Effector memory CD8-positive, alpha-beta T cell (primary cell): ENCODE results near the gene KRTAP10-7.
A peak's percentile ranks its signal among the peaks of the same experiment; 100 is the strongest.
"Not testable (repeated sequence)": the region's sequence is repeated elsewhere in the genome, so short reads cannot be mapped to it uniquely, and the experiment has no call there.

Source experiments
- ATAC-seq: fragments of 150-1000 bp; cut with Tn5 transposase; replicated peaks from 2 replicates; pipeline ENCODE4 v1.10.0; 2021; ENCODE audit warnings: mild to moderate bottlenecking, moderate library complexity
- DNase-seq, 3 experiments: peaks; one replicate each; pipeline ENCODE4 v3.0.0; 2021
- H3K27ac Mint-ChIP-seq, 2 donors: one replicate each; pipeline ENCODE4 v1.8.0; 2022; ENCODE audit warnings: mild to moderate bottlenecking in 2 of 2, mixed read lengths in 2 of 2, moderate library complexity in 2 of 2
- H3K27me3 Mint-ChIP-seq, 2 donors: one replicate each; pipeline ENCODE4 v1.8.0; 2022; ENCODE audit warnings: mixed read lengths in 2 of 2
- H3K36me3 Mint-ChIP-seq: one replicate; pipeline ENCODE4 v1.8.0; 2022; ENCODE audit warnings: mild to moderate bottlenecking, moderate library complexity, mixed read lengths; ENCODE audit not compliant: insufficient read depth
- H3K4me1 Mint-ChIP-seq, 2 donors: one replicate each; pipeline ENCODE4 v1.8.0; 2022; ENCODE audit warnings: low read depth in 2 of 2, mixed read lengths in 2 of 2
- H3K4me3 Mint-ChIP-seq, 2 donors: one replicate each; pipeline ENCODE4 v1.8.0; 2022; ENCODE audit warnings: mild to moderate bottlenecking in 2 of 2, mixed read lengths in 2 of 2, moderate library complexity in 2 of 2
- H3K9me3 Mint-ChIP-seq, 2 donors: one replicate each; pipeline ENCODE4 v1.8.0; 2022; ENCODE audit warnings: mixed read lengths in 2 of 2
- total RNA-seq, 9 experiments: gene quantifications; one replicate each; lab custom pipeline; 2026; lab: John Stamatoyannopoulos, UW

KRTAP10-7 gene, protein sequence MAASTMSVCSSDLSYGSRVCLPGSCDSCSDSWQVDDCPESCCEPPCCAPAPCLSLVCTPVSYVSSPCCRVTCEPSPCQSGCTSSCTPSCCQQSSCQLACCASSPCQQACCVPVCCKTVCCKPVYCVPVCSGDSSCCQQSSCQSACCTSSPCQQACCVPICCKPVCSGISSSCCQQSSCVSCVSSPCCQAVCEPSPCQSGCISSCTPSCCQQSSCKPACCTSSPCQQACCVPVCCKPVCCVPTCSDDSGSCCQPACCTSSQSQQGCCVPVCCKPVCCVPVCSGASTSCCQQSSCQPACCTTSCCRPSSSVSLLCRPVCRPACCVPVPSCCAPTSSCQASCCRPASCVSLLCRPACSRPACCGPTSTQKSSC
- total RNA-seq: 0 reads per million in 9 experiments

DNA sequence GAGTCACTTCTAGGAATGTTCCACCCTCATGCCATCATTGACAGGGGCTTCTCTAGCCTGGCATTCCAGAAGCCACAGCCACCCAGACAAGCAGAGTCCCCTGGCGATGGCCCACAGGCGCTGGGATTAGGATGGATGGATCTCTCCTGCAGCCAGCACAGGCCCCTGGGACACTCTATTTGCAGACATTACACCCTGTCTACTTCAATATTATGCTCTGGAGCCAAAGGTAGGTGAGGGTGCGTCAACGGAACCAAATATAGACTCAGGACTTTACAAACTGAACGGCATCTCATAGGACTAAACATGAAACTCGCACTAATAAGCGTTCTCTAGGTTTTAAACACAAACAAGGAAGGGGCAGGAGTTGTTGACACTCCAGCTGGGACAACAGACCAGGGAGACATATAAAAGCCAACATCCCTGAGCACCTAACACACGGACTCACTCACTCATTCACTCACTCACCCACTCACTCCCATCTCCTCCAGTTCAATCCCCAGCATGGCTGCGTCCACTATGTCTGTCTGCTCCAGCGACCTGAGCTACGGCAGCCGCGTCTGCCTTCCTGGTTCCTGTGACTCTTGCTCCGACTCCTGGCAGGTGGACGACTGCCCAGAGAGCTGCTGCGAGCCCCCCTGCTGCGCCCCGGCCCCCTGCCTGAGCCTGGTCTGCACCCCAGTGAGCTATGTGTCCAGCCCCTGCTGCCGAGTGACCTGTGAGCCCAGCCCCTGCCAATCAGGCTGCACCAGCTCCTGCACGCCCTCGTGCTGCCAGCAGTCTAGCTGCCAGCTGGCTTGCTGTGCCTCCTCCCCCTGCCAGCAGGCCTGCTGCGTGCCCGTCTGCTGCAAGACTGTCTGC, at the start of gene KRTAP10-7:
Gene KRTAP10-7, plus strand, starts transcription at position 480 of the 861 bp plus-strand sequence. Its CDS starts 25 bp downstream, at position 505.
- not testable (repeated sequence) for DNase-seq, H3K4me3 Mint-ChIP-seq, ATAC-seq, H3K27ac Mint-ChIP-seq, H3K36me3 Mint-ChIP-seq, H3K9me3 Mint-ChIP-seq, H3K4me1 Mint-ChIP-seq
- H3K27me3 Mint-ChIP-seq: peaks cover 0 to 35% of the 10 kb centered on the region in 2 donors

DNA sequence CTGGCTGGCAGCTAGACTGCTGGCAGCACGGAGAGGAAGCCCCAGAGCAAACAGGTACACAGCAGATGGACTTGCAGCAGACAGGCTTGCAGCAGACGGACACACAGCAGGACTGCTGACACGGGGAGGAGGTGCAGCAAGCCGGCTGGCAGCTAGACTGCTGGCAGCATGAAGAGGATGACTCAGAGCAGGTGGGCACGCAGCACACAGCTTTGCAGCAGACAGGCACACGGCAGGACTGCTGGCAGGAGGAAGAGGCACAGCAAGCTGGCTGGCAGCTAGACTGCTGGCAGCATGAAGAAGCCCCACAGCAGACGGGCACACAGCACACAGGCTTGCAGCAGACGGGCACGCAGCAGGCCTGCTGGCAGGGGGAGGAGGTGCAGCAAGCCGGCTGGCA, 49.6 kb upstream of the KRTAP10-7 start:
- Mint-ChIP-seq H3K4me3 (no peak overlapping the region), H3K9me3 (peaks cover 7 to 9% of the 10 kb centered on the region in 2 donors), H3K4me1 (peaks cover 21 to 25% of the 10 kb centered on the region in 2 donors), H3K27ac (no peak overlapping the region), H3K36me3 (no peaks in the 10 kb centered on the region), H3K27me3 (peaks cover 0 to 30% of the 10 kb centered on the region in 2 donors)
- DNase-seq (no peak), ATAC-seq (no peak)

DNA sequence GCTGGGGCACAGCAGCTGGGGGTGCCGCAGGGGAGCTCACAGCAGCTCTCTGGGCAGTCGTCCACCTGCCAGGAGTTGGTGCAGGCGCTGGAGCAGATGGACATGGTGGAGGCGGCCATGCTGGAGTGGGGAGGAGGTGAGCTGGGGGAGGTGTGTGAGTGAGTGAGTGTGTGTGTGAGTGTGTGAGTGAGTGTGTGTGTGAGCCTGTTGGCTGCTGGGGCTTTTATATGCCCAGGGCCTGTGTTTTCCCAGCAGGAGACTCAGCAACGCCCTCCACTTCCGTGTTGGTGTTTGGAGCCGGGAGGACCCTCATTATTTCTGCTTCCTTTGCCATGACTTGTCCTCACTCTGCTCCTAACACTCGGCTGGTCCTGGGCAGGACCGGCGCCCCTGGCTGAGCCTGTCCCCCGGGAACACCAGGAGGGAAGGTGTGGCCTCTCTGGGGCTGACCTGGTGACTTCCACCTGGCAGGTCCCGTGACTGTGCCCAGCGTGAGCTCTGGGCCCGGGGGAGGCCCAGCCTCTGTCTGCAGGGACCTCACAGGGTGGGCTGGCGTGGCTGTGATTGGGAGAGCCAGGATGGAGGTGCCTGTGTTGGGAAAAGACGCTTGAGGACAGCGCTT, 48.9 kb upstream of the KRTAP10-7 start, which contains the start of gene KRTAP10-2:
Gene KRTAP10-2, minus strand, starts transcription at position 166 of the 622 bp plus-strand sequence. Its CDS starts 47 bp downstream, at position 119.
- no peak for ATAC-seq
- H3K9me3 Mint-ChIP-seq: peaks cover 7 to 9% of the 10 kb centered on the region in 2 donors
- peaks cover 0 to 30% of the 10 kb centered on the region in 2 donors for H3K27me3 Mint-ChIP-seq
- no peak within 1 kb of the TSS for H3K4me3 Mint-ChIP-seq
- H3K27ac Mint-ChIP-seq: peak within 1 kb of the TSS in 1 of 2 donors; percentile 81
- H3K4me1 Mint-ChIP-seq: peaks cover 21 to 25% of the 10 kb centered on the region in 2 donors
- no peaks in the 10 kb centered on the region for H3K36me3 Mint-ChIP-seq
- DNase-seq: no peak

DNA sequence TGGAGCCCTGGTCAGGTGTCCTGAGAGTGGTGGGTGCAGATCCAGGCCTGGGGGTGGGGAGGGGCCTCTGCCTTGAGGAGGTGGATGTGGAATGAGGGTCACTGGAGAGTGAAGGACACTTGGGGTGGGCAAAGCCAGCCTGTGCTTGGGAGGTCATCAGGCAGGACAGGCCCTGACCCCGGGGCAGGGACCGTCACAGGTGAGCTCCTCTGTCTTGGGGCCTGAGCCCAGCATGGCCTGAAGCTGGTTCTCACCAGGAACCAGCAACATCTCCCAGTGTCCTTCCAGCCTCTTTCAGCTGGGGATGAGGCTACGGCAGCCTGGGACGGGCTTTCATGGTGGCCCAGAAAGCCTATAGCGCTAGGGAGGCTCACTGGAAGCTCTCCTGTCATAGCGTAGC, 48.3 kb upstream of the KRTAP10-7 start:
- DNase-seq: no peak
- H3K36me3 Mint-ChIP-seq: no peaks in the 10 kb centered on the region
- peaks cover 16 to 21% of the 10 kb centered on the region in 2 donors for H3K4me1 Mint-ChIP-seq
- peaks cover 0 to 30% of the 10 kb centered on the region in 2 donors for H3K27me3 Mint-ChIP-seq
- peaks cover under 1 to 5% of the 10 kb centered on the region in 2 donors for H3K9me3 Mint-ChIP-seq
- no peak overlapping the region for H3K4me3 Mint-ChIP-seq
- H3K27ac Mint-ChIP-seq: peak overlapping the region in 1 of 2 donors; percentile 81
- ATAC-seq: no peak

DNA sequence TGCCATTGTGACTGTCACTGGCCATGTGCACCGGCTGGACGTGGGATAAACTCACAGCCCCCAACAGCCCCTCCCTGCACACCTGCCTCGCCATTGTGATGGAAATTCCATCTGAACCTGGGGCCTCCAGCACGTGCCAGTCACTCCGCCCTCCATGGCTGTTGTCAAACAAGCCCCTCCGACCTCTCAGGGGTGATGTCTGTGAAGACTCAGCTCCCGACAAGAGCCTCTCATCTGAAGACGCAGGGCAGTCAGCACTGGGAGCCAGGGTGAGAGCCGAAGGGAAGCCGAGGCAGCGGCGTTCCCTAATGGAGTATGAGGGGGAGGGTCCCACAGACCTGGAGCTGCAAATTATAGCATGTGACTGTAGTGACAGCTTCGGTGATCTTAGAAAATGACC, 47.7 kb upstream of the KRTAP10-7 start:
- no peak overlapping the region for H3K4me3 Mint-ChIP-seq
- H3K27ac Mint-ChIP-seq: no peak overlapping the region
- H3K27me3 Mint-ChIP-seq: peaks cover 0 to 34% of the 10 kb centered on the region in 2 donors
- peaks cover 11 to 17% of the 10 kb centered on the region in 2 donors for H3K4me1 Mint-ChIP-seq
- DNase-seq (no peak), ATAC-seq (no peak)
- H3K36me3 Mint-ChIP-seq: peaks cover 1% of the 10 kb centered on the region
- H3K9me3 Mint-ChIP-seq: peaks cover 0 to under 1% of the 10 kb centered on the region in 2 donors

DNA sequence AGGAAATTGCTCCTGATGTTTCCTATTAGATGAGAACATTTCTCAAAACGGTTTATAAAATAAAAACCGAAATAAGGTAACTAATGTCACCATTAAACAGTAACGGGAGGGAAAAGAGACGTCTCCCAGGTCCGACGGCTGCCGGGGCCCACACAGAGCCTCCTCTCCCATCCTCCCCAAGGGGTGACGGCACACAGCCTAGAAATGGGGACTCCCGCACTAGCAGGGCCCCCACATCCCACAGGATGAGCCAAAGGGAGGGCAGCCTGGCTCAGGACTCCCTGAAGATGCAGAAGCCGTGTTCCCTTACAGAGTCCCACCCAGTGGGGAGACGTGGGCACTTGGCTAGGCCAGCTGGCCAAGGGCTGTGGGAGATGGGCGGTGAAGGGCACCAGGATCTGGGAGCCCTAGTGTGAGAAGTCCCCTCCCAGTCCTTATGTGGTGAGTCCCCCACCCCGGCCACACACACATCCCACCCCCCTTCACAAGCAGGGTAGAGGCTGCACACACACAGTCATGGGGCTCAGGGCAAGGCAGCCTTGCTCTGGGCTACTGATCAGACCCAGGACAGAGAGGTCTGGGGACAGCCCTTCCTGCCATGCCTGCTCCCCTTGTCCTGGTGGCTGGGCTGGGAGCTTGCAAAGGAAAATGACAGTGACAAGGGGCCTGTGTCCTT, 45.1 kb upstream of the KRTAP10-7 start:
- H3K27me3 Mint-ChIP-seq: peaks cover 0 to 39% of the 10 kb centered on the region in 2 donors
- no peak overlapping the region for H3K4me3 Mint-ChIP-seq
- no peak for DNase-seq
- peaks cover 0 to 2% of the 10 kb centered on the region in 2 donors for H3K9me3 Mint-ChIP-seq
- H3K4me1 Mint-ChIP-seq: peaks cover 0 to 5% of the 10 kb centered on the region in 2 donors
- ATAC-seq: no peak
- peak overlapping the region in 1 of 2 donors; percentile 9 for H3K27ac Mint-ChIP-seq
- H3K36me3 Mint-ChIP-seq: peaks cover 6% of the 10 kb centered on the region

DNA sequence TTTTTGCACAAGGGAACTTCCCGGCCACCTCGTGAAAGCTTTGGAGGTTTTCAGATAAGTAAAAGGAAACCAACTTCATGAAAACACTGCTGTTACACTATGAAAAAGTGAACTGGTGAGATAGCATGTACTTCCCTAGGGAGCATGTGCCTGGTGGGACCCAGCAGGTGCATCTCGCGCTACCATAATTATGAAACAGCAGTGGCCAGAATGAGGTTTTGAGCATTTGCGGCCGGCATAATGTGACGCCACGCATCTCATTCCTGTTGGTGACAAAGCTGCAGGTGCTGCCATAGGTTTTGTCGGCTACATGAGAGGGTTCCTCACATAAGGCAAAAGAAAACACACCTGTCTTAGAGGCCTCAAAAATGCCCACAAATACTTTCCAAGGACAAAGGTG, 43.5 kb upstream of the KRTAP10-7 start:
- H3K27ac Mint-ChIP-seq: no peak overlapping the region
- H3K36me3 Mint-ChIP-seq: peaks cover 6% of the 10 kb centered on the region
- H3K4me1 Mint-ChIP-seq: no peaks in the 10 kb centered on the region
- peaks cover 0 to 33% of the 10 kb centered on the region in 2 donors for H3K27me3 Mint-ChIP-seq
- H3K4me3 Mint-ChIP-seq: no peak overlapping the region
- no peak for DNase-seq
- ATAC-seq: no peak
- H3K9me3 Mint-ChIP-seq: peaks cover 0 to 2% of the 10 kb centered on the region in 2 donors

DNA sequence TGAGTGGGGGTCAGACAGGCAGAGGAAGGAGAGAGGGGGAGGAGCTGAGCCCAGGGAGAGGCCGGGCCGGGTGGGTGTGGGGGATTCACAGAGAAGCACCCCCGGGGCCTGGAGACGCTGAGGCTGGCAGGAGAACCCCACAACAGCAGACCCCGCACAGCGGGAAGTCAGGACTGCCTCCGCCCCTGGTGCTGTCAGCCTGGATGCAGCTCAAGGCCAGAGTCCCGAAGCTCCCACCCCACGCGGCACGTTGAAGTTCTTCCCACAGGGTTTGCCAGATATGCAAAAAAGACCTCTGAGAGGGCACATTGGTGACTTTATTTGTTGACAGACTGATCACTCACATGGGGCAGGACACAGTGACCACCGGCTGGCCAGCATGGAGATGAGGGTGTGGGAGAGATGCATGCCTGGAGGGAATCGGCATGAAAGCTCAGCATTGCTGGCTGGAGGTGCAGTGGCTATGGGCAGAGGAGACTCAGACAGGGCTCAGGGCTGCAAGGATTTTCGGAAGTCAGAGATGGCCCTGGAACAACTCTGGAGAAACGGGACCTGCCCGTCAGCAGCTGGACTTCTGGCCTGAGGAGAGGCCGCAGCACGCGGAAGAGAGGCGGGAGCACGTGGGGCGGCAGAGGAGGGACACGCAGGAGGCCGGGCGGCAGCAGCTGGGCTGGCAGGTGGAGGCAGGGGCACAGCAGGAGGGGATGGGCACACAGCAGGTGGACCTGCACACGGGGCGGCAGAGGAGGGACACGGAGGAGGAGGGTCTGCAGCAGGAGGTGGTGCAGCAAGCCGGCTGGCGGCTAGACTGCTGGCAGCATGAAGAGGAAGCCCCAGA, 42.7 kb upstream of the KRTAP10-7 start:
- DNase-seq (no peak), ATAC-seq (no peak)
- Mint-ChIP-seq H3K9me3 (peaks cover 0 to 2% of the 10 kb centered on the region in 2 donors), H3K4me1 (no peaks in the 10 kb centered on the region), H3K36me3 (peaks cover 6% of the 10 kb centered on the region), H3K27ac (no peak overlapping the region), H3K4me3 (no peak overlapping the region), H3K27me3 (peaks cover 0 to 33% of the 10 kb centered on the region in 2 donors)

DNA sequence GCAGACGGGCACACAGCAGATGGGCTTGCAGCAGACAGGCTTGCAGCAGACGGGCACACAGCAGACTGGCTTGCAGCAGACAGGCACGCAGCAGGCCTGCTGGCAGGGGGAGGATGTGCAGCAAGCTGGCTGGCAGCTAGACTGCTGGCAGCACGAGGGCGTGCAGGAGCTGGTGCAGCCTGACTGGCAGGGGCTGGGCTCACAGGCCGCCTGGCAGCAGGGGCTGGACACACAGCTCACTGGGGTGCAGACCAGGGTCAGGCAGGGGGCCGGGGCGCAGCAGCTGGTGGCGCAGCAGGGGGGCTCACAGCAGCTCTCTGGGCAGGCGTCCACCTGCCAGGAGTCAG, 42.1 kb upstream of the KRTAP10-7 start:
- H3K36me3 Mint-ChIP-seq, ATAC-seq, DNase-seq, H3K4me3 Mint-ChIP-seq, H3K9me3 Mint-ChIP-seq, H3K4me1 Mint-ChIP-seq: not testable (repeated sequence)
- Mint-ChIP-seq H3K27me3 (peaks cover 0 to 27% of the 10 kb centered on the region in 2 donors), H3K27ac (peak overlapping the region in 1 of 2 donors; percentile 24)

DNA sequence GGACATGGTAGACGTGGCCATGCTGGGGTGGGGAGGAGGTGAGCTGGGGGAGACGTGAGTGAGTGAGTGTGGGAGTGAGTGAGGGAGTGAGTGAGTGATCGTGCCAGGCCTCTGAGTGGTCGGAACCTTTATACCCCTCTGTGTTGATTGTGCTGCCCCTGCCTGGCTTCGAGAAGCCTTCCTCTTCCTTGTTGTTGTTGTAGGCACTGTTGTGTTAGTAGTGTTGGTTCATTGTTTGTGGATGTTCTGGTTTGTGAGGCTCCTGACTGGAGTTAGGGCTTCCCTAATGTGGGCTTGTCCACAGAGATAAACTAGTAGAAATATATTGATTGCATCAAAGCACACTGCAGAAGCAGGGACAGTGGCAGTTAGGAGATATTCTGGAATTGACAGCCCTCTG, 41.7 kb upstream of the KRTAP10-7 start, which contains the start of gene KRTAP10-3:
Gene KRTAP10-3, minus strand, starts transcription at position 101 of the 400 bp plus-strand sequence. Its CDS starts 80 bp downstream, at position 21.
- Mint-ChIP-seq H3K27me3 (peaks cover 0 to 23% of the 10 kb centered on the region in 2 donors), H3K4me3 (no peak within 1 kb of the TSS), H3K4me1 (no peaks in the 10 kb centered on the region), H3K27ac (peak within 1 kb of the TSS in 1 of 2 donors; percentile 24), H3K36me3 (peaks cover 6% of the 10 kb centered on the region), H3K9me3 (peaks cover 0 to 2% of the 10 kb centered on the region in 2 donors)
- no peak for ATAC-seq
- no peak for DNase-seq

DNA sequence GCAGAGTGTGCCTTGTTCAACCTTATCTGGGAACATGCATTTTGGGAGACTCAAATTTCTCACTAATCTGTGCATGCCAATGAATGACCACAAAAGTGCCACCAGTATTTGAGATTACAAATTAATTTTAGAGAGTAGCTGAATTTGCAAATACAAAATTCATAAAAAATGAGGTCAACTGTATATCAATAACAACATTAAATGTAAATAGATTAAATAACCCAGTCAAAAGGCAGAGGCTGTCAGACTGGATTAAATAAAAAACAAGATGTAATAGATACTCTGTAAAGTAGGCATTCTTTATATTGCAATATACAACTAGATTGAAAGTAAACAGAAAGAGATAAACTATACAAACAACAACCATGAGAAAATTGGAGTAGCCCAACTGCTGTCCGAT, 36.3 kb upstream of the KRTAP10-7 start:
- H3K4me3 Mint-ChIP-seq: peak overlapping the region in 1 of 2 donors; percentile 74
- peaks cover 8 to 13% of the 10 kb centered on the region in 2 donors for H3K4me1 Mint-ChIP-seq
- H3K36me3 Mint-ChIP-seq: no peaks in the 10 kb centered on the region
- DNase-seq (no peak), ATAC-seq (no peak)
- peak overlapping the region in 1 of 2 donors; percentile 91 for H3K27ac Mint-ChIP-seq
- peaks cover 0 to 2% of the 10 kb centered on the region in 2 donors for H3K9me3 Mint-ChIP-seq
- H3K27me3 Mint-ChIP-seq: peaks cover 0 to 12% of the 10 kb centered on the region in 2 donors
